DND-41 (cell line): ENCODE measurements around the gene CABLES2.

Source experiments
- ATAC-seq: fragments of 200-7000 bp; cut with Tn5 transposase; 3 replicates; pipeline ENCODE4 v1.9.1; 2021; ENCODE audit warnings: low read depth; ENCODE audit not compliant: insufficient read depth
- DNase-seq: peaks from one replicate; pipeline ENCODE4 v3.0.0-alpha.2; 2020
- H2AFZ ChIP-seq: 2 replicates; pipeline ENCODE4 v1.6.0; 2012; ENCODE audit warnings: low read depth, low read length
- H3K27ac ChIP-seq: 2 replicates; pipeline ENCODE4 v1.5.1; 2012; ENCODE audit warnings: low read length, inconsistent platforms
- H3K27me3 ChIP-seq: fragments of 200-600 bp; sonication (generic); 2 replicates; pipeline ENCODE4 v1.6.0; 2012; ENCODE audit warnings: low read length, mild to moderate bottlenecking, inconsistent platforms; ENCODE audit not compliant: insufficient read depth, poor library complexity
- H3K36me3 ChIP-seq: 2 replicates; pipeline ENCODE4 v1.5.1; 2012; ENCODE audit warnings: low read length, inconsistent platforms; ENCODE audit not compliant: insufficient read depth
- H3K4me1 ChIP-seq: 2 replicates; pipeline ENCODE4 v1.5.1; 2012; ENCODE audit warnings: mild to moderate bottlenecking, low read length; ENCODE audit not compliant: insufficient read depth
- H3K4me2 ChIP-seq: 2 replicates; pipeline ENCODE4 v1.6.0; 2012; ENCODE audit warnings: mild to moderate bottlenecking, moderate library complexity, low read length, inconsistent platforms; ENCODE audit not compliant: insufficient read depth
- H3K4me3 ChIP-seq, 2 experiments: fragments of 200-600 bp in 1 of 2; shearing (Covaris generic) in 1 of 2; 2 replicates each; pipeline ENCODE4 v1.5.1; 2012 to 2016; ENCODE audit warnings: inconsistent platforms in 2 of 2, low read length in 2 of 2, mild to moderate bottlenecking in 2 of 2, low read depth in 1 of 2, moderate library complexity in 1 of 2
- H3K79me2 ChIP-seq: 2 replicates; pipeline ENCODE4 v1.6.0; 2012; ENCODE audit warnings: low read length, inconsistent platforms; ENCODE audit not compliant: insufficient read depth
- H3K9ac ChIP-seq: 2 replicates; pipeline ENCODE4 v1.6.0; 2012; ENCODE audit warnings: low read depth, mild to moderate bottlenecking, inconsistent platforms, low read length, moderate library complexity
- H3K9me3 ChIP-seq: 2 replicates; pipeline ENCODE4 v1.5.1; 2012; ENCODE audit warnings: low read length, moderate library complexity, mild to moderate bottlenecking, inconsistent platforms; ENCODE audit not compliant: insufficient read depth, severe bottlenecking
- H4K20me1 ChIP-seq: 2 replicates; pipeline ENCODE4 v1.6.0; 2012; ENCODE audit warnings: low read length; ENCODE audit not compliant: insufficient read depth
- CTCF ChIP-seq: IDR thresholded peaks from 2 replicates; pipeline ENCODE4 v1.5.1; 2012; ENCODE audit warnings: borderline replicate concordance, low read length, moderate library complexity, mild to moderate bottlenecking; ENCODE audit not compliant: poor library complexity, severe bottlenecking; ENCODE audit errors: extremely low read depth
- EZH2 ChIP-seq: IDR thresholded peaks from 3 replicates; pipeline ENCODE4 v1.6.1; 2012; ENCODE audit warnings: borderline replicate concordance, low read depth, mild to moderate bottlenecking, moderate library complexity, low read length, inconsistent platforms; ENCODE audit not compliant: severe bottlenecking

CABLES2 gene

GRCh38 chr20:62437496-62437895 is 30.4 kb upstream of the CABLES2 start:
- no peak for ATAC-seq
- peaks cover 35% of the 10 kb centered on the region for H4K20me1 ChIP-seq
- no peaks in the 10 kb centered on the region for H3K9me3 ChIP-seq
- no peak overlapping the region for H2AFZ ChIP-seq
- H3K27ac ChIP-seq, result no peak overlapping the region
- H3K4me1 ChIP-seq, result no peaks in the 10 kb centered on the region
- no peaks in the 10 kb centered on the region for H3K36me3 ChIP-seq
- peaks cover 15% of the 10 kb centered on the region for H3K27me3 ChIP-seq
- no peak for DNase-seq
- H3K4me3 ChIP-seq, result no peak overlapping the region
- no peak overlapping the region for H3K9ac ChIP-seq
- H3K79me2 ChIP-seq, result no peaks in the 10 kb centered on the region
- H3K4me2 ChIP-seq, result no peak overlapping the region
- TF ChIP-seq CTCF, result no peak
- no peak for TF ChIP-seq EZH2

- Histone ChIP-seq H4K20me1 (peaks cover 35% of the 10 kb centered on the region), H3K4me1 (no peaks in the 10 kb centered on the region), H3K36me3 (no peaks in the 10 kb centered on the region), H3K27me3 (peaks cover 15% of the 10 kb centered on the region), H3K9me3 (no peaks in the 10 kb centered on the region), H3K9ac (no peak overlapping the region), H2AFZ (no peak overlapping the region), H3K4me2 (no peak overlapping the region), H3K4me3 (no peak overlapping the region), H3K79me2 (no peaks in the 10 kb centered on the region), H3K27ac (no peak overlapping the region)
- no peak for TF ChIP-seq CTCF
- TF ChIP-seq EZH2, result no peak
- DNase-seq (no peak), ATAC-seq (no peak)
Measured at GRCh38 chr20:62436692-62437091, 29.6 kb upstream of the CABLES2 start.

- H2AFZ ChIP-seq, result no peak overlapping the region
- no peak overlapping the region for H3K4me2 ChIP-seq
- DNase-seq (no peak), ATAC-seq (no peak)
- no peaks in the 10 kb centered on the region for H3K36me3 ChIP-seq
- H3K4me1 ChIP-seq, result no peaks in the 10 kb centered on the region
- H3K4me3 ChIP-seq, result no peak overlapping the region
- no peaks in the 10 kb centered on the region for H3K9me3 ChIP-seq
- peaks cover 10% of the 10 kb centered on the region for H3K27me3 ChIP-seq
- no peak overlapping the region for H3K27ac ChIP-seq
- no peak overlapping the region for H3K9ac ChIP-seq
- H4K20me1 ChIP-seq, result peaks cover 25% of the 10 kb centered on the region
- no peaks in the 10 kb centered on the region for H3K79me2 ChIP-seq
- TF ChIP-seq EZH2 (no peak), CTCF (no peak)
Measured at GRCh38 chr20:62433658-62434497, 26.8 kb upstream of the CABLES2 start.
